ENCODE results near the gene TPCN2. TPM values are rescaled to one million over a fixed set of nuclear protein-coding genes. Genes with fewer than 3 reads are reported as not detected.
A peak's percentile ranks its signal among the peaks of the same experiment; 100 is the strongest.

Gene TPCN2
- polyA plus RNA-seq, 1 donor = 7.1 TPM

DNA sequence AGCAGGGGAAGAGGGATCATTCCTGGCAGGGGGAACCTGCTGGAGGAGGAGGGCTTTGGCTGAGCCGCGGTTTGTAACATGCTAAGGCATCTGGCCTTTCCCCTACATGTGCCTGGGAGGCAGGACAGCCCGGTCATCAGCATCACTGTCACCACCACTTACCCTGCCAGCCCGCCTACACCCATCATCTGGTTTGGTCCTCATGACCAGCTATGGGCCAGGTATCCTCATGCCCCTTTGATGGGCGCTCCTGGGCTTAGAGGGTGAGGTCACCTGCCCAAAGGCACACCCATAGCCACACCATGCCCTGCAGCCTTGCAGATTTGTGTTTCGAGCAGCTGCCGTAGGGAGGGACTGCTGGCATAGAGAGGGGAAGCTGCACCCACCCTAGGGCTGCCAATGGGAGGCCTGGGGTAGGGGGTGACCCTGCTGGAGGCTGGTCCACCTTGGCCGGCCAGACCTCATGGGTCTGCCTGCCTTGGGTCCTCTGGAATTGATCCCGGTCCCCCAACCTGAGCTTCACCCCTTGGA, 38.3 kb upstream of the TPCN2 start:
- DNase-seq (ENCODE audit: low read depth) = no peak

- no peak for DNase-seq (ENCODE audit: low read depth)
These were observed 37.6 kb upstream of the TPCN2 start for GRCh38 chr11:69010964-69011623.

- DNase-seq (ENCODE audit: low read depth) = no peak
These were observed 37.1 kb upstream of the TPCN2 start for GRCh38 chr11:69011624-69012091.

GRCh38 chr11:69012092-69013008, 36.4 kb upstream of the TPCN2 start:
- no peak for DNase-seq (ENCODE audit: low read depth)

DNA sequence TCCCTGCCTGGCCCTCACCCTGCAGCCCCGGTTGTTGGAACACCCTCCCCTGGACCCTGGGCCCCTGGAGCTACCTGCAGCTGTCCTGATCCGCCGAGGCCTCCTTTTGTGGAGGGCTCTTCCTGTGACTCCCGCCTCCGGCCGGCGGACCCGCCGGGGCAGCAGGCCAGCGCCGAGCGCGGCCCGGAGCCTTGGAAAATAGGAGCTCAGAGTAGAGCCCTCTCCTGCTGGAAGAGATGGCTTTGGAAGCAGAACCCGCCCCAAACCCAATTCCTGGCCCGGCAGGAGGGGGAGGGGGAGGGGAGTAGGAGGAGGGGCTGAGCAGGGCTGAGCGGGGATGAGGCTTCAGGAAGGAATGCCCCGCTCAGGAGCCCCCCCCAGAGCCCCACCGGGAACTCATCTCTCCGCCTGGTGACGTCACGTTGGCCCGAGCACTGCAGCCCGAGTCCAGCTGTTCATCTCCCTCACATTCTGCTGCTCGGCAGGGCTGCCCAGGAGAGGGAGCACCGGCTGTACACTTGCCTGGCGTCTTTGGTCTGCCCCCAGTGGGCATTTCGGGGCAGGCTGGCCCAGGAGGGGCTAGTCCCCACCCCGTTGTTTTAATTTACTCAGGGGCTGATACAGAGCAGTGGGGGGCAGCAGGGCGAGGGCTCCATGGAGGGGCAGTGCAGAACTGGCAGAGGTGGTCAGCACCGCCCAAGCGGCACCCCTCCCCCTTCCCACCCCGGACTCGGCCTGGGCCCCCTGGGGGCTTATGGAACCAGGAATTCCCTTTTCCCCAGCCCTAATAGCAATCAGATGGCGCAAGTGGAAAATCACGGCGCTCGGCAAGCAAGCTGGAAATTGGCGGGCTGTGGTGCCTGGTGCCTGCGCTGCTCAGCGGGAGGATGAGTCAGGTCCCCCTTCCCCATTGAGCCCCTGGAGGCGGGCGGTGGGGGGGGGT, 35.5 kb upstream of the TPCN2 start, which contains the start of gene MRGPRF:
TSS of gene MRGPRF (minus strand) at position 238 of the 943 bp plus-strand sequence. CDS start 3,345 bp downstream, outside the sequence.
- DNase-seq (ENCODE audit: low read depth) = peak; percentile 70

- DNase-seq (ENCODE audit: low read depth) = no peak
These were observed 34.5 kb upstream of the TPCN2 start for GRCh38 chr11:69014084-69014851.

DNA sequence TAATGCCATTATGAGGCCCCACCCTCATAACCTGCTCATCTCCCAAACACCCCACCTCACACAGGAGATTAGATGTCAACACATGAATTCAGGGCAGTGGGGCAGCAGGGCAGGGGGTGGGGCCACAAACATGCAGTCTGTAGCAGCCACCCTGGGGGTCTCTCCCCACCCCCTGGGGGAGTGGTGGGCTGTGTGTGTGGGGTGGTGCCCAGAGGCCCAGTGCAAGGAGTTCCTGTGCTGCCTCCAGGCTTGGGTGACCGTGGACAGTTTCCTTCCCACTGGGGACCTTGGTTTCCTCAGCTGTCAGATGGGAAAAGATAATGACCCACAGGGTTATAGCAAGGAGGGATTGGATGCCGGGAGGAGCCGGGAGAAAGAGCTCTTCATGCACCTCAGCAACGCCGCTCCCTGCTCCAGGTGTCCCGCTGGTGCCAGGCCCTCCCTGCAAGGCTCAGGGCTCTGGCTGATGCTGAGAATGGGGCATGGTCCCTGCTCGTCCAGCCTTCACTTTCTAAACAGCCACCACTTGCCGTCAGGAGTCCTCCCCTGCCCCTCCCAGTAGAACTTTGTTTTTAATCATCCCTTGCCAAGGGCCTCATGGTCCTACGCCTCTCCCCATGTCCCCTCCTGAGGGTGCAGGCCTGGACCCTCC, 33.7 kb upstream of the TPCN2 start:
- no peak for DNase-seq (ENCODE audit: low read depth)

DNA sequence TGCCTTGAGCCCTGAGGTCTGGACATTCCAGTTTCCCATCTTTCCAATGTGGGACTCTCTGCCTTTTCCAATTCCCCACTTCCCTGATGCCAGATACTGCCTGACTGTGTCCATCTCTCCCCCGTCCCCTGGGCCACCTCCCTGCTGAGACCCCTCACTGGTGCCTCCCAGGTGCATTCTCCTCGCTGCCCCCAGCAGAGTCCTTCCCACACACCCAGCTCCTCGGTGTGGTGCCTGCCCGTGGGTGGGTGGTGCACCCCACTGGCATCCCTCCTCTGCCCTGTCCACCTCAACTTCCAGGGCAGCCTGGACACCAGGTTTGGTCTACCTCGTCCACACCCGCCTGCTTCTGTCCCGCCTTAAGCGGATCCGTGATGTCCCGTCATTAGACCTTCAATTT, 30.8 kb upstream of the TPCN2 start:
- DNase-seq (ENCODE audit: low read depth) = no peak

DNA sequence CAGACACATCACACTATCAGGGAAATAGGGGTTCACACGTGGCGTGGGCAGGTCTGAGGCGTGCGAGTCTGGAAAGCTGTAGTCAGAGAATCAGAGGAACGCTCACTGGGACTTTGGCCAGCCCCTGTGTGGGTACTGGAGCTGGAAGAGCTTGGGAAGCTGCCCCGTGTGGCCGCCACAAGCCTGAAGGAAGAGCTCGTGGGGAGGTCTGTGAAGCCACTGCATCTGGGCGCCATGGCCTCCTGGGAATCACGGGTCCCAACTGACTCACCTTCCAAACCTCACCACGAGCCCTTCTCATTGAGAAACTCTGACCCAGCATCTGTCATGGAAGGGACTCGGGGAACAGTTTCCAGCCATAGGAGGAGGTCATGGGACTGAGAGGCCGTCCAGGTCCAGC, 29.8 kb upstream of the TPCN2 start:
- no peak for DNase-seq (ENCODE audit: low read depth)

DNA sequence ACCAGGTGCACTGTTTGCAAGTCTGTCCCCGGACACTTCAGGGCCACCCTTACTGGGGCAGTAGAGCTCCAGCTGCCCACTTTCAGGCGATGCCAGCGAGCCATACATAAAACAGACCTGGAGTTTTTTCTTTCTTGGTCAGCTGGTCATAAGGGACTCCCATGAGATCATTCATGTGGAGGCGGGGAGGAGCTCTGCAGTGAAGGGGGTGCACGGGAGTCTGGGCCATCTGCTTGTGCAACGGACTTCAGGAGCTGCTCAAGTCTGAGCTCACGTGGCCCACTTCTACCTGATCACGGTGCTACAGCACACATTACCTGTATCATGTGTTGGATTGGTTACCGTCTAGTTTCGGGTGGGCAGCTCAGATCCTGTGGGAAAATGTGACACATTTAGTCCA, 26.5 kb upstream of the TPCN2 start:
- no peak for DNase-seq (ENCODE audit: low read depth)

DNA sequence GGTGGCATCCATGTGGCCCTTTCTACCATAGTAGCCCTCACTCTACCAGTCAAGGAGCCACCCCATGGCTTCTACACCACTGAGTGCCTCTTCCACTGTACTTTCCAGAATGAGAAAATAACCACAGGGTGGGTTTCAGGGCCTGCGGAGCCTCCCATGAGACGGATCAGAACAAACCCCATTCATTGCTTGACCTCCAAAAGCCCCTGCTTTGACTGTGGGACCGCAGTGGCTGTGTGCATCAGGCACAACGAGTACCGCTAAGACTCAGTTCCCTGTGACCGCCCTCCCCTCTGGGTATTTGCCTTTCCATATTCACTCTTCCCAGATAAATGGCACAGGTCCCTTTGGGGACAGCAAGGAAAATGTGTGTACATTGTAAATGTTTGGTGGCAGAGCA, 24.2 kb upstream of the TPCN2 start:
- DNase-seq (ENCODE audit: low read depth) = no peak

GRCh38 chr11:69027704-69028372, 20.9 kb upstream of the TPCN2 start:
- no peak for DNase-seq (ENCODE audit: low read depth)

DNA sequence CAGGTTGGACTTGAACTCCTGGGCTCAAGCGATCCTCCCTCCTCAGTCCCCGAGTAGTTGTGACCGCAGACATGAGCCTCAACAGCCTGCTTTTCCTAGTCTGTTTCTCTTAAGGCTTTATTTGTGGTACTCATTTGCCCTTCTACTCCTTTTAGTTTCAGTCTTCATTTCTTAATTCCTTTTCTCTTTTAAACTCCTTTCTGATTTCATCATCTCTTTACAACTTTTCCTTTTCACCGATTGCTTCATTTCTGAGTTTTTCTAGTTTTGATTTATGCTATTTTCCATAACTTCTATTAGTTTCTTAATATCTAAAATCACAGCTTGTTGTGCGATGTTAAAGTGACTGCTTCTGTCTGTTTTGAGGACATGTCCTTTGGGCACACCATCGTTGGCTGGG, 18.4 kb upstream of the TPCN2 start:
- DNase-seq (ENCODE audit: low read depth) = no peak

GRCh38 chr11:69032833-69033232, 15.9 kb upstream of the TPCN2 start:
- DNase-seq (ENCODE audit: low read depth) = no peak

GRCh38 chr11:69033431-69033830, 15.3 kb upstream of the TPCN2 start:
- no peak for DNase-seq (ENCODE audit: low read depth)

DNA sequence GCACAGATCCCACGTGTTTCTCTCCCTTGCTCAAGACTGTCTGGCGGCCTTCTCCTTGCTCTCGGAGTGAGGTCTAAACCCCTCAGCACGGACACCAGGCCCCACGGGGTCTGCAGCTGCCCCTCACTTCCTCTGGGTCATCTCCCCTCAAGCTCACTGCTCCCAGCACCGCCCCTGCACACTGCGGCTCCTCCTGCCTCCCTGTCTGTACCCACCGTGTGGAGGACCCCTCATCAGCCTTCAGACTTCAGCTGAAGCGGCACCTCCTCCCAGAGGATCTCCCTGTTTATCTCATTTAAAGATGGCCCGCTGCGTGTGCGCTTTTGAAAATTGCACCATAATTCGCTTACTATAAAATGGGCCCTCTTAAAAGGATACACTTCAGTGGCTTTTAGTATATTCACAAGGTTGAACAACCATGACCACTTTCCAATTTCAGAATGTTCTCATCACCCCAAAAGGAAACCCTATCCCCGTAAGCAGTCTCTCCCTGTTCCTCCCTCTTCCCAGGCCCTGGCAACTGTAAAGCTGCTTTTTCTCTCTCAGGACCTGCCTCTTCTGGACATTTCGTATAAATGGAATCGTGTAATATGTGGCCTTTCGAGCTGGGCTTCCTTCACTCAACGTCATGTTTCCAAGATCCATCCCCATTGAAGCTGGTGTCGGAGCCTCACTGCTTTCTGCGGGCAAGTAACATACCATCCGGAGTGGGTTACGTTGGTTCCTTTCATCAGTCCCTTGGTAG, 14.4 kb upstream of the TPCN2 start:
- no peak for DNase-seq (ENCODE audit: low read depth)

GRCh38 chr11:69035150-69035945, 13.4 kb upstream of the TPCN2 start:
- DNase-seq (ENCODE audit: low read depth) = no peak

DNA sequence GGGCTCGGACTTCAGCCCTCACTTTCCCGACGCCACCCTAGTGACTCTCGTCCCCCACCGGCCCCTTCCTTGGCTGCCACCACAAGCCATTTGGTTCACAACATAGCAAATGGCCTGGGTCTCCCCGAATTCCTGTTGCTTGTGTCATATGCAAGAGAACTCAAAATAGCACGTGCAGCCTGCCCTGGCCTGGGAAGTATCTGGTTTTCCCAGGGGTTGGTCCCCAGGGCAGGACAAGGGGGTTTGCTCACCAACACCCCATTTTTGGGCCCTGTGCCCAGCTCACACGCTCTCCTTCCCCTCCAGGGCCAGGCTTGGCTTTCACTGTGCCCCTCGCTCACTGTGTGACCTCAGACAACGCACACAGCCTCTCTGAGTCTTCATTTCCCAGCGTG, 12.8 kb upstream of the TPCN2 start:
- no peak for DNase-seq (ENCODE audit: low read depth)

Measured in forelimb muscle (tissue), 1 donor.